HK-2 (cell line): ENCODE data around the gene WNT3.

Experiments
- DNase-seq: peaks from one replicate; pipeline ENCODE4 v3.0.0-alpha.2; 2018; ENCODE audit not compliant: unreplicated experiment

WNT3 gene

GRCh38 chr17:46732160-46732559 lies 86.3 kb downstream of the WNT3 start:
- no peak for DNase-seq

- DNase-seq: no peak
Measured at GRCh38 chr17:46730679-46731078, 87.8 kb downstream of the WNT3 start.

DNA sequence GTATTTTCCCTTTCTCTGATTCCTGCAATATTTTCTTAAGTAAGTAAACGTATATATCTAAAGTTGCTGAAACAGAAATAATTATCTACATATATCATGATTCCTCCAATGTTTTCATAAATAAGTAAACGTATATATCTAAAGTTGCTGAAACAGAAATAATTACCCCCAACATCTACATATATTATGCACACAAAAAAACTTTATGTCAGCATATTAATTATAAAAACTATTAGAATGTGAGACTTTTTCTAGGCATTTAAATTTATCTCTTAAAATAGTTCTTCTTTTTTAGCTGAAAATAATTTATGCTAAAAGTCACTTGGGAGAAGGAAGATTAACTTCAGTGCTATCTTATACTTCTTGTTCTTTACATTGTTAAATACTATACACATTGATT lies 88.5 kb downstream of the WNT3 start:
- no peak for DNase-seq

DNA sequence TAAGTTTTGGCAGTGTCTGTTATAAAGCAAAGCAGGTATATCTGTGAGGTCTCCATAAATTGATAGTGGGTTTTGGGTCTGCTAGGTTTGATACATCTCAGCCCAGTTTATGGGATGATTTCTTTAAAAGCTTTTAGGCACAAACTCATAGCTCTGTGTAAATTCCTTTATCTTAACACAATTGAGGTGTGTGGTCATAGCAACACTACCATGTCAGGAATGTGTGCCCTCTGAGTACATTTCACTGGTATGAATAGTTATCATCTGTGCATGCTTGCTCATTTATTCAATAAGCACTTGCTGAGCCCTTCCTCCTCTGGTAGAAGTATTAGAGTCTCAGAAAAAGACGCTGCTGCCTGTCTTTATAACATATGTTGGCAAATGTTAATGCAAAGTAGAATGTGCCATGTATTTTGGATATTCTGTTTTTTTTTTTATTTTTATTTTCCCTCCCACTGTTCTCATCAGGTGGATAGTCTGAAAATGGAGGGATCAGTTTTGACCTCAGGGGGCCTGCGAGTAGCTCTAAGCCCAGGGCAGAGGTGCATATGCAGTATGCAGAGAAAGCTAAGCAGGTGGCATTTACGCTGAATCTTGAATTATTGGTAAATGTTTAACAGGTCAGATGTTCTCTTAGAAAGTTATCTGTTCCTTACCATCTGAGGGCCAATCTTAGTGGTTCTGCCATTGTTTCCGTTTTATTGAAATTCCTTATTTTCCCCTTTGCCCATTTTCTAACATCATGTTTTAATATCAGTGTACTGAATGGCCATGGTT lies 90.7 kb downstream of the WNT3 start:
- DNase-seq: no peak

DNA sequence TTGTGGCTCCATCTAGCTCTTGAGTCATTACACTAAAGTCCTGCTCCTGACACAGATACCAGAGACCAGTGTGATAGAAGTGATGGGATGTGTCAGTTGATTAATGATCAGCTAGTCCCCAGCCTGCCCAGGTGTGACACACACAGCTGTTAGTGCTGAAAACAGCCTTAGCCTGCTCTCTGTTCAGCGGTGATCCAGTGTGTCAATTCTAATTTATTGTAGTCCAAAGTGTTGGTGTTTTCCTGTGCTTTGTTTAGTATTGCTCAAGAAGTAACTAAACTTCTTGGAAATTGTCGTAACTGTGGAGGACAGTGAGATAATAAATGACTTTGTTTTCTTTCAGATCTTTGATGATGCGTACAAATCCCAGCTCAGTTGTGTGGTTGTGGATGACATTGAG lies 92.3 kb downstream of the WNT3 start:
- peak; percentile 25 for DNase-seq

GRCh38 chr17:46722662-46723285 lies 95.7 kb downstream of the WNT3 start:
- DNase-seq: no peak

DNA sequence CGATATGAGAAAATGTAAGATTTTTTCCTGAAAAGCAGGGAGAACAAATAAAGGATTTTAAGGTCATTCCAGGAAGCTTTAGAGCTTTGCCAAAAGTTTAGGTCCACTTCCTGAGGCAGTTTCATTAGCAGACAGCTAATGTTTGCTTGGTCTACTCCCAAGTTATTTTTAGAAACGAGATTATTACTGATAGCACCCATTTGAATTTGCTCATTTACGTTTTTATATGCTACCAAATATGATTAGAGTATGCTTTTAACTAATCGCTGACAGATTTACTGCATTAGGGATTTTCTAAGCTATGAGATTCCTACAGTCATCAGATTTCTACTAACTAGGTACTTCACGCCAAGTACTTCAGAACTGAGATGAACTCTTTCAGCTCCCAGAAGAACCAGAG lies 98.1 kb downstream of the WNT3 start:
- DNase-seq: no peak

GRCh38 chr17:46719891-46720290 lies 98.6 kb downstream of the WNT3 start:
- DNase-seq: no peak

GRCh38 chr17:46717999-46718398 lies 100.5 kb downstream of the WNT3 start:
- DNase-seq: no peak
